MM.1S (cell line): ENCODE measurements around the gene AUTS2.

ENCODE experiments used
- DNase-seq: peaks from one replicate; pipeline ENCODE4 v3.0.0-alpha.2; 2015
- H2AFZ ChIP-seq: fragments of 300-600 bp; sonication (generic); 2 replicates; pipeline ENCODE4 v1.6.0; 2016; ENCODE audit warnings: antibody characterized with exemption, low read length
- H3F3A ChIP-seq: fragments of 300-600 bp; sonication (generic); 2 replicates; pipeline ENCODE4 v1.6.1; 2016; ENCODE audit warnings: mild to moderate bottlenecking, antibody characterized with exemption, low read length, moderate library complexity, mixed read lengths; ENCODE audit not compliant: insufficient read depth
- H3K27ac ChIP-seq: fragments of 300-600 bp; sonication (generic); 2 replicates; pipeline ENCODE4 v1.5.1; 2016; ENCODE audit warnings: mild to moderate bottlenecking, low read length
- H3K27me3 ChIP-seq: fragments of 300-600 bp; sonication (generic); replicated peaks from 2 replicates; pipeline ENCODE4 v1.6.0; 2016; ENCODE audit warnings: low read length; ENCODE audit not compliant: insufficient read depth
- H3K36me3 ChIP-seq: fragments of 300-600 bp; sonication (generic); replicated peaks from 2 replicates; pipeline ENCODE4 v1.6.1; 2016; ENCODE audit warnings: mild to moderate bottlenecking, low read length, mixed read lengths; ENCODE audit not compliant: insufficient read depth
- H3K4me1 ChIP-seq: fragments of 300-600 bp; sonication (generic); 2 replicates; pipeline ENCODE4 v1.6.1; 2016; ENCODE audit warnings: low read length, mixed read lengths
- H3K4me2 ChIP-seq: fragments of 300-600 bp; sonication (generic); 2 replicates; pipeline ENCODE4 v1.6.0; 2016; ENCODE audit warnings: low read depth, low read length
- H3K4me3 ChIP-seq: fragments of 300-600 bp; sonication (generic); 2 replicates; pipeline ENCODE4 v1.5.1; 2016; ENCODE audit warnings: low read length, mixed read lengths
- H3K79me2 ChIP-seq: fragments of 300-600 bp; sonication (generic); 2 replicates; pipeline ENCODE4 v1.6.1; 2016; ENCODE audit warnings: mixed run types, low read length, mixed read lengths
- H3K9ac ChIP-seq: fragments of 300-600 bp; sonication (generic); 2 replicates; pipeline ENCODE4 v1.6.1; 2016; ENCODE audit warnings: low read length, mixed read lengths
- H3K9me2 ChIP-seq: fragments of 300-600 bp; sonication (generic); replicated peaks from 2 replicates; pipeline ENCODE4 v1.6.1; 2016; ENCODE audit warnings: mild to moderate bottlenecking, low read length, mixed read lengths; ENCODE audit not compliant: insufficient read depth
- H3K9me3 ChIP-seq: fragments of 300-600 bp; sonication (generic); replicated peaks from 2 replicates; pipeline ENCODE4 v1.6.1; 2016; ENCODE audit warnings: mild to moderate bottlenecking, low read length, mixed read lengths; ENCODE audit not compliant: insufficient read depth
- H4K20me1 ChIP-seq: fragments of 300-600 bp; sonication (generic); 2 replicates; pipeline ENCODE4 v1.6.1; 2016; ENCODE audit warnings: mild to moderate bottlenecking, low read length, moderate library complexity, mixed read lengths; ENCODE audit not compliant: insufficient read depth
- EZH2 ChIP-seq: fragments of 300-600 bp; sonication (generic); optimal IDR thresholded peaks from 2 replicates; pipeline ENCODE3; 2017; ENCODE audit warnings: low read depth, mild to moderate bottlenecking, antibody characterized with exemption, low read length, mixed read lengths
- EZH2phosphoT487 ChIP-seq: fragments of 300-600 bp; sonication (generic); IDR thresholded peaks from 2 replicates; pipeline ENCODE4 v1.6.1; 2018; ENCODE audit warnings: antibody characterized with exemption, low read length
- TF ChIP-seq, protein P1 (sequence below): fragments of 300-600 bp; sonication (generic); IDR thresholded peaks from 2 replicates; pipeline ENCODE4 v1.5.1; 2016; ENCODE audit warnings: antibody characterized with exemption, low read length, mixed read lengths

AUTS2 gene

DNA sequence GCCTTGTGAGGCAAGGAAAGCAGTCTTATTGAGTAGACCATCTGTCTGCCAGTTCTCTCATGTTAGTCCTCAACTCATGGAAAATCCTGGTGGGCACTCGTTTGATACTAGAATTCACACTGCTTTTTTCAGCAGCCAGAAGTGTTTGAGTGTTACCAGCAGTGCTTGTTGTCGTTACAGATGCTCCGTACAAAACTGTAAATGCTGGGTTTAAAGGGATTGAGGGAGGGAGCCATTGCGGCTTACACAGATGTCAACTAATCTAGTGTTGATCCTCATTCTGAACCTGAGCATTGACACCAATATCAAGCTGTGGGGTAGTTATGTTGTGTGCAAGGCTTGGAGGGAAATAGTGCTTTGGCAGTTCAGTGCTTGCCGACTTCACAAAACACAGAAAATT, 348.6 kb downstream of the AUTS2 start:
- no peaks in the 10 kb centered on the region for H3K27me3 ChIP-seq
- DNase-seq = no peak
- no peaks in the 10 kb centered on the region for H3K79me2 ChIP-seq
- H3K9me3 ChIP-seq = no peaks in the 10 kb centered on the region
- H3K27ac ChIP-seq = no peak overlapping the region
- H3F3A ChIP-seq = no peaks in the 10 kb centered on the region
- no peak overlapping the region for H2AFZ ChIP-seq
- no peak overlapping the region for H3K9ac ChIP-seq
- H3K9me2 ChIP-seq = no peaks in the 10 kb centered on the region
- TF ChIP-seq EZH2 (no peak), EZH2phosphoT487 (no peak)
- TF ChIP-seq, protein P1, sequence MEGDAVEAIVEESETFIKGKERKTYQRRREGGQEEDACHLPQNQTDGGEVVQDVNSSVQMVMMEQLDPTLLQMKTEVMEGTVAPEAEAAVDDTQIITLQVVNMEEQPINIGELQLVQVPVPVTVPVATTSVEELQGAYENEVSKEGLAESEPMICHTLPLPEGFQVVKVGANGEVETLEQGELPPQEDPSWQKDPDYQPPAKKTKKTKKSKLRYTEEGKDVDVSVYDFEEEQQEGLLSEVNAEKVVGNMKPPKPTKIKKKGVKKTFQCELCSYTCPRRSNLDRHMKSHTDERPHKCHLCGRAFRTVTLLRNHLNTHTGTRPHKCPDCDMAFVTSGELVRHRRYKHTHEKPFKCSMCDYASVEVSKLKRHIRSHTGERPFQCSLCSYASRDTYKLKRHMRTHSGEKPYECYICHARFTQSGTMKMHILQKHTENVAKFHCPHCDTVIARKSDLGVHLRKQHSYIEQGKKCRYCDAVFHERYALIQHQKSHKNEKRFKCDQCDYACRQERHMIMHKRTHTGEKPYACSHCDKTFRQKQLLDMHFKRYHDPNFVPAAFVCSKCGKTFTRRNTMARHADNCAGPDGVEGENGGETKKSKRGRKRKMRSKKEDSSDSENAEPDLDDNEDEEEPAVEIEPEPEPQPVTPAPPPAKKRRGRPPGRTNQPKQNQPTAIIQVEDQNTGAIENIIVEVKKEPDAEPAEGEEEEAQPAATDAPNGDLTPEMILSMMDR = no peak
- H3K36me3 ChIP-seq = no peaks in the 10 kb centered on the region
- H3K4me1 ChIP-seq = no peaks in the 10 kb centered on the region
- H3K4me3 ChIP-seq = no peak overlapping the region
- no peak overlapping the region for H3K4me2 ChIP-seq
- H4K20me1 ChIP-seq = no peaks in the 10 kb centered on the region

DNA sequence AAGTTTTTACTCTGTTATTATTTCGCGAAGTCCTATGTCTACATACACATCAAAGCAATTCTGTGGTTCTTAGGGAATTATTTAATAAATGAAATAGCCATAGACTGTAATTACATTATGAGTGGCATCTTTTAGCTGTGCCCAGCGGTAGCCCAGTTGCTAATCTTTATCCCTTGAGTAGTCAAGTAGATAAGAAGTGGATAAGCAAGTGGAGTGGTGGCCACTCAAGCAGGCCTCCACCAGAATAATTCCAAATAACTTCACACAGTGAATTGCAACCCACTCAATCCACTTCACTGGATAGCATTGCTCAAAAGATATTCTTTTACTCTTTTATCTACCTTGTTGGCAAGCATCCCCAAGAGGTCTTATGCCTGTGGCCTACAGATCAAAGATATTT, 349.7 kb downstream of the AUTS2 start:
- Histone ChIP-seq H3K36me3 (no peaks in the 10 kb centered on the region), H3K27ac (no peak overlapping the region), H3K9me3 (no peaks in the 10 kb centered on the region), H3K9ac (no peak overlapping the region), H3K27me3 (no peaks in the 10 kb centered on the region), H3K9me2 (no peaks in the 10 kb centered on the region), H4K20me1 (no peaks in the 10 kb centered on the region), H3K79me2 (no peaks in the 10 kb centered on the region), H3F3A (no peaks in the 10 kb centered on the region), H3K4me1 (no peaks in the 10 kb centered on the region), H2AFZ (no peak overlapping the region), H3K4me2 (no peak overlapping the region), H3K4me3 (no peak overlapping the region)
- no peak for DNase-seq
- TF ChIP-seq EZH2 (no peak), EZH2phosphoT487 (no peak)
- TF ChIP-seq, protein P1 = no peak

- no peak for TF ChIP-seq EZH2phosphoT487
- TF ChIP-seq, protein P1 = no peak
- TF ChIP-seq EZH2 = no peak
- Histone ChIP-seq H3K36me3 (no peaks in the 10 kb centered on the region), H3K9ac (no peak overlapping the region), H3K27me3 (no peaks in the 10 kb centered on the region), H3K4me1 (no peaks in the 10 kb centered on the region), H3K9me2 (no peaks in the 10 kb centered on the region), H3K4me3 (no peak overlapping the region), H3K9me3 (no peaks in the 10 kb centered on the region), H3K79me2 (no peaks in the 10 kb centered on the region), H3K27ac (no peak overlapping the region), H4K20me1 (no peaks in the 10 kb centered on the region), H2AFZ (no peak overlapping the region), H3K4me2 (no peak overlapping the region), H3F3A (no peaks in the 10 kb centered on the region)
- no peak for DNase-seq
Observed at GRCh38 chr7:69949122-69949521, 350.8 kb downstream of the AUTS2 start.
